OCI-LY1 (cell line): ENCODE results near the gene GRK5.

Experiments
- H2AFZ ChIP-seq: fragments of 200-600 bp; sonication (generic), shearing (Covaris generic); 2 replicates; pipeline ENCODE4 v1.6.0; 2014; ENCODE audit warnings: antibody characterized with exemption, mild to moderate bottlenecking, low read length
- H3F3A ChIP-seq: fragments of 200-600 bp; sonication (generic), shearing (Covaris generic); 2 replicates; pipeline ENCODE4 v1.6.0; 2014; ENCODE audit warnings: mild to moderate bottlenecking, antibody characterized with exemption, low read length, moderate library complexity; ENCODE audit not compliant: insufficient read depth
- H3K27ac ChIP-seq: fragments of 200-600 bp; sonication (generic); 2 replicates; pipeline ENCODE4 v1.5.1; 2014; ENCODE audit warnings: low read length, mixed run types, mild to moderate bottlenecking, low read depth; ENCODE audit not compliant: poor library complexity, severe bottlenecking
- H3K27me3 ChIP-seq: fragments of 200-600 bp; sonication (generic); 2 replicates; pipeline ENCODE4 v1.6.0; 2014; ENCODE audit warnings: antibody characterized with exemption, mild to moderate bottlenecking, low read length, moderate library complexity; ENCODE audit not compliant: insufficient read depth
- H3K36me3 ChIP-seq: fragments of 200-600 bp; sonication (generic); 2 replicates; pipeline ENCODE4 v1.6.1; 2014; ENCODE audit warnings: mild to moderate bottlenecking, antibody characterized with exemption, low read length, moderate library complexity, mixed read lengths; ENCODE audit not compliant: insufficient read depth
- H3K4me1 ChIP-seq: fragments of 200-600 bp; sonication (generic); 2 replicates; pipeline ENCODE4 v1.5.1; 2014; ENCODE audit warnings: mild to moderate bottlenecking, low read length, moderate library complexity; ENCODE audit not compliant: insufficient read depth, severe bottlenecking
- H3K4me2 ChIP-seq: fragments of 200-600 bp; sonication (generic), shearing (Covaris generic); 2 replicates; pipeline ENCODE4 v1.6.1; 2014; ENCODE audit warnings: low read length
- H3K4me3 ChIP-seq: fragments of 200-600 bp; sonication (generic); 2 replicates; pipeline ENCODE4 v1.5.1; 2014; ENCODE audit warnings: low read length, low read depth, mild to moderate bottlenecking, mixed read lengths; ENCODE audit not compliant: poor library complexity, severe bottlenecking
- H3K79me2 ChIP-seq: fragments of 200-600 bp; shearing (Covaris generic); 2 replicates; pipeline ENCODE4 v1.6.1; 2016; ENCODE audit warnings: mixed run types, low read length, mixed read lengths; ENCODE audit not compliant: insufficient read depth
- H3K9ac ChIP-seq: fragments of 200-600 bp; sonication (generic), shearing (Covaris generic); 2 replicates; pipeline ENCODE4 v1.6.1; 2014; ENCODE audit warnings: mild to moderate bottlenecking, low read length, mixed read lengths
- H3K9me2 ChIP-seq: fragments of 200-600 bp; sonication (generic), shearing (Covaris generic); 2 replicates; pipeline ENCODE4 v1.6.1; 2014; ENCODE audit warnings: low read depth, mild to moderate bottlenecking, low read length, mixed read lengths
- H3K9me3 ChIP-seq: fragments of 200-600 bp; shearing (Covaris generic); 2 replicates; pipeline ENCODE4 v1.6.1; 2014; ENCODE audit warnings: low read length, mixed read lengths
- H4K20me1 ChIP-seq: fragments of 200-600 bp; sonication (generic), shearing (Covaris generic); 2 replicates; pipeline ENCODE4 v1.6.0; 2016; ENCODE audit warnings: mild to moderate bottlenecking, low read length; ENCODE audit not compliant: insufficient read depth
- CTCF ChIP-seq: fragments of 200-600 bp; sonication (generic), shearing (Covaris generic); IDR thresholded peaks from 2 replicates; pipeline ENCODE4 v1.5.1; 2017; ENCODE audit warnings: mild to moderate bottlenecking, antibody characterized with exemption, low read length, moderate library complexity, mixed read lengths
- EZH2 ChIP-seq: fragments of 200-600 bp; sonication (generic), shearing (Covaris generic); IDR thresholded peaks from 2 replicates; pipeline ENCODE4 v1.8.0; 2017; ENCODE audit warnings: borderline replicate concordance, mixed run types, mild to moderate bottlenecking, antibody characterized with exemption, low read length, moderate library complexity, mixed read lengths

Gene GRK5

GRCh38 chr10:119468542-119469324, 261.4 kb downstream of the GRK5 start:
- no peak overlapping the region for H3K27ac ChIP-seq
- no peaks in the 10 kb centered on the region for H3F3A ChIP-seq
- no peaks in the 10 kb centered on the region for H3K9me2 ChIP-seq
- no peaks in the 10 kb centered on the region for H3K4me1 ChIP-seq
- no peaks in the 10 kb centered on the region for H3K79me2 ChIP-seq
- TF ChIP-seq CTCF, result no peak
- no peak overlapping the region for H3K4me2 ChIP-seq
- no peaks in the 10 kb centered on the region for H3K9me3 ChIP-seq
- H3K9ac ChIP-seq, result no peak overlapping the region
- H3K4me3 ChIP-seq, result no peak overlapping the region
- peaks cover 1% of the 10 kb centered on the region; the same call in 1 of the 2 replicates for H3K27me3 ChIP-seq
- H2AFZ ChIP-seq, result no peak overlapping the region
- no peaks in the 10 kb centered on the region for H3K36me3 ChIP-seq
- H4K20me1 ChIP-seq, result no peaks in the 10 kb centered on the region

- no peak overlapping the region for H3K4me3 ChIP-seq
- TF ChIP-seq CTCF (no peak), EZH2 (no peak)
- no peak overlapping the region for H3K9ac ChIP-seq
- no peaks in the 10 kb centered on the region for H3K36me3 ChIP-seq
- H3K4me1 ChIP-seq, result no peaks in the 10 kb centered on the region
- H4K20me1 ChIP-seq, result no peaks in the 10 kb centered on the region
- no peaks in the 10 kb centered on the region for H3K79me2 ChIP-seq
- H3K9me2 ChIP-seq, result no peaks in the 10 kb centered on the region
- H2AFZ ChIP-seq, result no peak overlapping the region
- no peak overlapping the region for H3K27ac ChIP-seq
- no peaks in the 10 kb centered on the region for H3K27me3 ChIP-seq
- H3K9me3 ChIP-seq, result no peaks in the 10 kb centered on the region
- H3K4me2 ChIP-seq, result no peak overlapping the region
- no peaks in the 10 kb centered on the region for H3F3A ChIP-seq
Observed at GRCh38 chr10:119469325-119469707, 261.9 kb downstream of the GRK5 start.

- Histone ChIP-seq H3K9ac (no peak overlapping the region), H2AFZ (no peak overlapping the region), H3K9me3 (no peaks in the 10 kb centered on the region), H3K4me1 (no peaks in the 10 kb centered on the region), H3K9me2 (no peaks in the 10 kb centered on the region), H3K4me3 (no peak overlapping the region), H3F3A (no peaks in the 10 kb centered on the region), H3K36me3 (no peaks in the 10 kb centered on the region), H3K4me2 (no peak overlapping the region), H3K27me3 (no peaks in the 10 kb centered on the region), H4K20me1 (no peaks in the 10 kb centered on the region), H3K79me2 (no peaks in the 10 kb centered on the region), H3K27ac (no peak overlapping the region)
- TF ChIP-seq EZH2 (no peak), CTCF (no peak)
Observed at GRCh38 chr10:119469846-119470245, 262.5 kb downstream of the GRK5 start.
